WTC11 (cell line): ENCODE results near the gene BRME1. TPM values are rescaled to one million over a fixed set of nuclear protein-coding genes. Genes with fewer than 3 reads are reported as not detected.

Experiments used
- ATAC-seq: fragments of 200-7000 bp; cut with Tn5 transposase; 2 replicates; pipeline ENCODE4 v1.10.0; 2021; ENCODE audit warnings: mild to moderate bottlenecking, moderate library complexity
- CTCF ChIA-PET: fragments of 300-600 bp; sonication (Branson Sonifier 250); formaldehyde crosslinking; loops from one replicate; lab custom pipeline; 2021; ENCODE audit warnings: antibody characterized with exemption; lab: Charles Lee
- POLR2A ChIA-PET: fragments of 350-600 bp; sonication (Branson Sonifier 250); formaldehyde crosslinking; loops from one replicate; lab custom pipeline; 2021; ENCODE audit warnings: antibody characterized with exemption; lab: Charles Lee
- DNase-seq: peaks from one replicate; pipeline ENCODE4 v3.0.0; 2021; ENCODE audit warnings: low spot score
- H3K27ac Mint-ChIP-seq: 2 replicates; pipeline ENCODE4 v1.8.0; 2021; ENCODE audit warnings: mixed read lengths
- H3K27me3 Mint-ChIP-seq: 2 replicates; pipeline ENCODE4 v1.8.0; 2021; ENCODE audit warnings: low read depth, mild to moderate bottlenecking, moderate library complexity, mixed read lengths
- H3K36me3 Mint-ChIP-seq: 2 replicates; pipeline ENCODE4 v1.8.0; 2021; ENCODE audit warnings: mixed read lengths
- H3K4me1 Mint-ChIP-seq: 2 replicates; pipeline ENCODE4 v1.8.0; 2022; ENCODE audit warnings: mixed read lengths
- H3K4me3 Mint-ChIP-seq: 2 replicates; pipeline ENCODE4 v1.8.0; 2021; ENCODE audit warnings: mild to moderate bottlenecking, moderate library complexity, mixed read lengths
- H3K9me3 Mint-ChIP-seq: 2 replicates; pipeline ENCODE4 v1.8.0; 2021; ENCODE audit warnings: mixed read lengths
- ATF2 ChIP-seq: sonication (generic); formaldehyde crosslinking; IDR thresholded peaks from 2 replicates; pipeline ENCODE4 v1.8.1; 2022; ENCODE audit warnings: low read depth, missing genetic modification reagents, borderline replicate concordance
- CBFB ChIP-seq: sonication (generic); formaldehyde crosslinking; IDR thresholded peaks from 2 replicates; pipeline ENCODE4 v1.8.1; 2022; ENCODE audit warnings: mild to moderate bottlenecking, low read depth, missing genetic modification reagents
- CREM ChIP-seq: sonication (generic); formaldehyde crosslinking; IDR thresholded peaks from 2 replicates; pipeline ENCODE4 v1.8.1; 2022; ENCODE audit warnings: mild to moderate bottlenecking, missing genetic modification reagents, moderate library complexity
- E2F1 ChIP-seq: sonication (generic); formaldehyde crosslinking; IDR thresholded peaks from 2 replicates; pipeline ENCODE4 v1.8.0; 2022; ENCODE audit warnings: mild to moderate bottlenecking, missing genetic modification reagents
- E2F4 ChIP-seq: sonication (generic); formaldehyde crosslinking; IDR thresholded peaks from 2 replicates; pipeline ENCODE4 v1.8.1; 2022; ENCODE audit warnings: low read depth, mild to moderate bottlenecking, moderate library complexity, missing genetic modification reagents, borderline replicate concordance
- HMGA2 ChIP-seq: fragments of 250-450 bp; sonication (Bioruptor Pico); IDR thresholded peaks from 2 replicates; pipeline ENCODE4 v1.4.0; 2021; ENCODE audit warnings: mild to moderate bottlenecking, moderate library complexity
- JUN ChIP-seq: sonication (generic); formaldehyde crosslinking; IDR thresholded peaks from 2 replicates; pipeline ENCODE4 v1.8.0; 2023; ENCODE audit warnings: mild to moderate bottlenecking, missing genetic modification reagents
- KAT7 ChIP-seq: sonication (generic); formaldehyde crosslinking; IDR thresholded peaks from 2 replicates; pipeline ENCODE4 v1.8.1; 2023; ENCODE audit warnings: missing genetic modification reagents, mild to moderate bottlenecking, borderline replicate concordance
- NFE2L1 ChIP-seq: sonication (generic); formaldehyde crosslinking; IDR thresholded peaks from 2 replicates; pipeline ENCODE4 v1.8.1; 2023; ENCODE audit warnings: missing genetic modification reagents
- NR2C2 ChIP-seq: sonication (generic); formaldehyde crosslinking; IDR thresholded peaks from 2 replicates; pipeline ENCODE4 v1.8.0; 2022; ENCODE audit warnings: mild to moderate bottlenecking, missing genetic modification reagents
- NR3C1 ChIP-seq: sonication (generic); formaldehyde crosslinking; conservative IDR thresholded peaks from 2 replicates; pipeline ENCODE4 v1.8.1; 2023; ENCODE audit warnings: low read depth, mild to moderate bottlenecking, missing genetic modification reagents
- SMAD4 ChIP-seq: sonication (generic); formaldehyde crosslinking; IDR thresholded peaks from 2 replicates; pipeline ENCODE4 v1.8.0; 2022; ENCODE audit warnings: mild to moderate bottlenecking, missing genetic modification reagents
- ZBTB21 ChIP-seq: sonication (generic); formaldehyde crosslinking; IDR thresholded peaks from 2 replicates; pipeline ENCODE4 v1.8.1; 2023; ENCODE audit warnings: mild to moderate bottlenecking, missing genetic modification reagents, borderline replicate concordance
- ZMAT4 ChIP-seq: fragments of 250-450 bp; sonication (Bioruptor Pico); IDR thresholded peaks from 2 replicates; pipeline ENCODE4 v1.9.0; 2021; ENCODE audit warnings: mild to moderate bottlenecking
- ZNF138 ChIP-seq: sonication (generic); formaldehyde crosslinking; conservative IDR thresholded peaks from 2 replicates; pipeline ENCODE4 v1.8.1; 2022; ENCODE audit warnings: mild to moderate bottlenecking, moderate library complexity, missing genetic modification reagents
- ZNF219 ChIP-seq: sonication (generic); formaldehyde crosslinking; IDR thresholded peaks from 2 replicates; pipeline ENCODE4 v1.8.0; 2023; ENCODE audit warnings: missing genetic modification reagents, mild to moderate bottlenecking, borderline replicate concordance
- ZNF232 ChIP-seq: sonication (generic); formaldehyde crosslinking; IDR thresholded peaks from 2 replicates; pipeline ENCODE4 v1.8.0; 2022; ENCODE audit warnings: mild to moderate bottlenecking, missing genetic modification reagents
- ZNF263 ChIP-seq: sonication (generic); formaldehyde crosslinking; IDR thresholded peaks from 2 replicates; pipeline ENCODE4 v1.8.1; 2022; ENCODE audit warnings: low read depth, mild to moderate bottlenecking, moderate library complexity, missing genetic modification reagents
- ZNF416 ChIP-seq: fragments of 250-450 bp; sonication (Bioruptor Pico); IDR thresholded peaks from 2 replicates; pipeline ENCODE4 v1.9.0; 2021; ENCODE audit warnings: mild to moderate bottlenecking, inconsistent platforms
- ZNF512 ChIP-seq: sonication (generic); formaldehyde crosslinking; IDR thresholded peaks from 2 replicates; pipeline ENCODE4 v1.8.1; 2022; ENCODE audit warnings: missing genetic modification reagents, borderline replicate concordance
- ZNF671 ChIP-seq: fragments of 250-450 bp; sonication (Bioruptor Pico); IDR thresholded peaks from 2 replicates; pipeline ENCODE4 v1.8.0; 2021; ENCODE audit warnings: mild to moderate bottlenecking
- total RNA-seq: library from RNA; stranded (reverse); gene quantifications from 3 replicates; pipeline ENCODE4 v1.2.3, GENCODE V29; 2021

BRME1 gene
- total RNA-seq, 1 experiment from 2014 or later = 5.0 TPM

GRCh38 chr19:13899393-13899792 is 6.5 kb downstream of the BRME1 start:
- CTCF ChIA-PET = interaction anchor here (1.0 to 1.2 kb wide), 2 partner anchors 12 to 160 kb away, joined by 3 to 4 read pairs; no protein-coding TSS in a partner anchor
- peak overlapping the region; percentile 18; the same call in 1 of the 2 replicates for H3K27ac Mint-ChIP-seq

GRCh38 chr19:13896227-13896626 is 9.7 kb downstream of the BRME1 start:
- DNase-seq (no peak), ATAC-seq (no peak)
- CTCF ChIA-PET = no interaction called here
- H3K27ac Mint-ChIP-seq = no peak overlapping the region
- no peaks in the 10 kb centered on the region for H3K4me1 Mint-ChIP-seq
- no peaks in the 10 kb centered on the region for H3K36me3 Mint-ChIP-seq
- H3K4me3 Mint-ChIP-seq = no peak overlapping the region
- no peaks in the 10 kb centered on the region for H3K27me3 Mint-ChIP-seq
- no peaks in the 10 kb centered on the region for H3K9me3 Mint-ChIP-seq
- POLR2A ChIA-PET = no interaction called here
- peak; percentile 98 for TF ChIP-seq HMGA2 (CRISPR knock-in tag)
- TF ChIP-seq ZMAT4 = no peak

More at GRCh38 chr19:13899393-13899792, 6.5 kb downstream of the BRME1 start:
- peaks cover 4% of the 10 kb centered on the region for H3K27me3 Mint-ChIP-seq
- no peak for ATAC-seq
- DNase-seq = no peak
- no peak for TF ChIP-seq ZBTB21 (CRISPR knock-in tag)
- no peak for TF ChIP-seq ZNF416 (CRISPR knock-in tag)
- TF ChIP-seq SMAD4 (CRISPR knock-in tag) = no peak
- TF ChIP-seq ZNF232 (CRISPR knock-in tag) = no peak
- no peak for TF ChIP-seq ZNF263 (CRISPR knock-in tag)
- no peak for TF ChIP-seq JUN (CRISPR knock-in tag)
- TF ChIP-seq NR3C1 (CRISPR knock-in tag) = no peak
- TF ChIP-seq ZNF219 (CRISPR knock-in tag) = no peak
- TF ChIP-seq ZNF671 (CRISPR knock-in tag) = no peak
- no peak for TF ChIP-seq ZNF512 (CRISPR knock-in tag)
- TF ChIP-seq E2F1 (CRISPR knock-in tag) = no peak
- TF ChIP-seq ATF2 (CRISPR knock-in tag) = no peak
- no peak for TF ChIP-seq ZNF138 (CRISPR knock-in tag)
- TF ChIP-seq CBFB (CRISPR knock-in tag) = no peak
- TF ChIP-seq KAT7 (CRISPR knock-in tag) = no peak
- TF ChIP-seq E2F4 (CRISPR knock-in tag) = no peak
- TF ChIP-seq NR2C2 (CRISPR knock-in tag) = no peak
- no peak for TF ChIP-seq CREM (CRISPR knock-in tag)
- no peak for TF ChIP-seq NFE2L1 (CRISPR knock-in tag)
- TF ChIP-seq HMGA2 (CRISPR knock-in tag) = no peak
- no peaks in the 10 kb centered on the region for H3K4me1 Mint-ChIP-seq
- H3K4me3 Mint-ChIP-seq = no peak overlapping the region
- no peaks in the 10 kb centered on the region for H3K9me3 Mint-ChIP-seq
- POLR2A ChIA-PET = no interaction called here
- no peaks in the 10 kb centered on the region for H3K36me3 Mint-ChIP-seq
